GM21786 (cell line): Measurements from ENCODE around the gene SLAMF1.

Source experiments
- ATAC-seq: cut with Tn5 transposase; IDR thresholded peaks from one replicate; pipeline ENCODE4 v1.9.1; 2021; ENCODE audit not compliant: unreplicated experiment

SLAMF1 gene

GRCh38 chr1:160625725-160626498 lies 20.9 kb downstream of the SLAMF1 start:
- ATAC-seq: no peak

GRCh38 chr1:160625321-160625720 lies 21.5 kb downstream of the SLAMF1 start:
- ATAC-seq: no peak

GRCh38 chr1:160624464-160624863 lies 22.4 kb downstream of the SLAMF1 start:
- peak; percentile 14 for ATAC-seq

- ATAC-seq: no peak
These were observed 23.0 kb downstream of the SLAMF1 start for GRCh38 chr1:160623862-160624261.

GRCh38 chr1:160623227-160623633 lies 23.6 kb downstream of the SLAMF1 start:
- ATAC-seq: no peak

GRCh38 chr1:160622501-160623226 lies 24.2 kb downstream of the SLAMF1 start:
- no peak for ATAC-seq

- ATAC-seq: no peak
These were observed 25.0 kb downstream of the SLAMF1 start for GRCh38 chr1:160621633-160622413.

- ATAC-seq: no peak
These were observed 25.8 kb downstream of the SLAMF1 start for GRCh38 chr1:160620942-160621632.

GRCh38 chr1:160619742-160620277 lies 27.0 kb downstream of the SLAMF1 start:
- ATAC-seq: no peak

- no peak for ATAC-seq
These were observed 28.0 kb downstream of the SLAMF1 start for GRCh38 chr1:160618763-160619274.

- no peak for ATAC-seq
These were observed 28.5 kb downstream of the SLAMF1 start for GRCh38 chr1:160618327-160618726.

- ATAC-seq: no peak
These were observed 31.2 kb downstream of the SLAMF1 start for GRCh38 chr1:160615660-160616059.

- no peak for ATAC-seq
These were observed 32.4 kb downstream of the SLAMF1 start for GRCh38 chr1:160614410-160614809.

GRCh38 chr1:160612613-160613218 lies 34.1 kb downstream of the SLAMF1 start:
- ATAC-seq: no peak

- ATAC-seq: no peak
These were observed 36.1 kb downstream of the SLAMF1 start for GRCh38 chr1:160610569-160611242.

GRCh38 chr1:160608941-160609340 lies 37.9 kb downstream of the SLAMF1 start:
- ATAC-seq: no peak

- ATAC-seq: no peak
These were observed 38.3 kb downstream of the SLAMF1 start for GRCh38 chr1:160608514-160608913.

GRCh38 chr1:160608057-160608456 lies 38.8 kb downstream of the SLAMF1 start:
- ATAC-seq: no peak

GRCh38 chr1:160607672-160608032 lies 39.2 kb downstream of the SLAMF1 start:
- ATAC-seq: no peak
